NCI-H510A (cell line): ENCODE results near the gene NCAM1.

Experiments used
- DNase-seq: peaks from one replicate; lab custom pipeline; 2025; lab: John Stamatoyannopoulos, UW

The NCAM1 gene

DNA sequence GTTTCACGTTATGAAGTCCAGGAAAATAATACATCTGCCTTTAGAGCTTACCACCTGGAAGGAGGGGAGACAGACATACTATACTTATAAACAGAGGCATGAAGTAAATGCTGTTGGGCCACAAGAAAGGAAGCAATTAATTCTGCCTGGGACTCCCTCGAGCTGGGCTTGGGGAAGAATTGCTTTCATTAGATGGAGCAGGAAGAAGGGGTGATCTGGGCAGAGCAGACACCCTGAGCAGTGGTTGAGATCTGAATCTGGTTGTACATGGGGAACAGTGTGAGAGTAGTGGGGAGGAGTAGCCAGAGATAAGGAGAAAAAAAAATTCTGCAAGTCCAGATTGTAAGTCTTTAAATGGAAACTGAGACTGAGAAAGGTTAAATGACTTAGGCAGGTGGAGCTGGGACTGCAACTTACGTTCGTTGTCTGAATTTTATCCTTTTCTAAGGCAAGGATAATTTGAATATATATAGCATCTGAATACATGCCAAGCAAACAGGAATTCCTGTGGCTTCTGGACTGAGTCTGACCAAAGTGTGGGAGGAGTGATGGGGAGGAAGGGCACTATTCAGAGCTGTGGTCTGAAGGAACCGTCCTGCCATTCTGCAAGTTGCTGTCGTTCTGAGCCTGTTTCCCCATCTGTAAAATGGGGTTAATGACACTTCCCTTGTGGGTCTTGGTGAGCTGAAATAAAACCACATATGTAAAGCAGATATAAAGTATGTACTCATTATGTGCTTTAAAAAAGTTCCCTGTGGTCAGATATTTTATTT is 7.9 kb downstream of the NCAM1 start:
- no peak for DNase-seq

DNA sequence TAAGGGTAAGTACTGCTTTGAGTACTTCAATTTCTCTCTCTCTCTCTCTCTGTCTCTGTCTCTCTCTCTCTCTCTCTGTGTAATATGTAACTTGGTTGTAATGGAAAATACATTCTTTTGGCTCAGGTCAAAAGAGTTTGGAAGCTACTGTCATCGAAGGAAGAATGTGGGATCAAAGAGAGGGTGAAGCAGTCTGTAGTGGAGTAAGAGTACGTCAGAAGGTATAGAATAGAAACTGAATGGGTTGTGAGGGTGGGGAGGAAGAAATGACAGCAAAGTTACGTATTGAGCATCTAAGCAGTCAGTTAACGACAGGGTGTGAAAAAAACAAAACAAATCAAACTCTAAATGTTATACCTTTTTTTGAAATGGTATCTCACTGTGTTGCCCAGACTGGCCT is 10.0 kb downstream of the NCAM1 start:
- no peak for DNase-seq

DNA sequence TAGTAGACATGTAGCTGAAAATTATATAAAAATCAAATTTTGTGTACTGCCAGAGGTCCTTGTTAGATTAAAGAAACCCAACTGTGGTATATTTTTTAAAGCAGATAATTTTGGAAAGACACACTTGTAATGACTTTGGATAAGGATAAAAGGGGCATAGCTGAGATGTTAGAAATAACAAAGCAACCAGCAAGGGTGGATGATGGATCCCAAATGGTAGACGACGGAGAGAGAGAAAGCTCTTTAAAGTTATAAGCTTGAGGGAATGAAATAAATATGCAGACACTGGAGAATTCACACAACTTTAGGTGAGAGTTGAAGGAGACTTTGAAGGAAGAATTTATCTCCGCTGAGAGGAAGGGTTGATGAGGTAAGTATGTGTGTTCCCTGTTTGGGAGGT is 10.6 kb downstream of the NCAM1 start:
- no peak for DNase-seq

GRCh38 chr11:112972399-112973145 is 11.4 kb downstream of the NCAM1 start:
- DNase-seq = no peak

DNA sequence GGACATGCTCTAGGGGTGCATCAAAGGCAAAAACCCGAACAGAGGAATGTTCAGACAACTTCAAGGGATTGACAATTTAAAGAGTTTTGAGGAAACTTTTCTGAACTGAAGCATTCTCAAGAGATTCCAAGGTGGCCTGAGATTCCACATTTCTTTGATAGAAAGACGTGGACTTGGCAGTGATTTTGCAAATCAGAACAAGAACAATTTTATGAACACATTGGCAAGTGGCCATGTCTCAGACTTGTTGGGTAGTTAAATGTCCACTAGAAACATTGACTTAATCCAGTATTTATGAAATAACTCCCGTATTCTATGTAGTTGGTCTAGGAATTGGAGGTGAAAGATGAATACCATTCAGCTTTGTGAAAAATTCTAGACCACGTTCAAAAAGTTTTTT is 13.8 kb downstream of the NCAM1 start:
- DNase-seq = no peak

- no peak for DNase-seq
These were observed 14.3 kb downstream of the NCAM1 start for GRCh38 chr11:112975493-112975892.

DNA sequence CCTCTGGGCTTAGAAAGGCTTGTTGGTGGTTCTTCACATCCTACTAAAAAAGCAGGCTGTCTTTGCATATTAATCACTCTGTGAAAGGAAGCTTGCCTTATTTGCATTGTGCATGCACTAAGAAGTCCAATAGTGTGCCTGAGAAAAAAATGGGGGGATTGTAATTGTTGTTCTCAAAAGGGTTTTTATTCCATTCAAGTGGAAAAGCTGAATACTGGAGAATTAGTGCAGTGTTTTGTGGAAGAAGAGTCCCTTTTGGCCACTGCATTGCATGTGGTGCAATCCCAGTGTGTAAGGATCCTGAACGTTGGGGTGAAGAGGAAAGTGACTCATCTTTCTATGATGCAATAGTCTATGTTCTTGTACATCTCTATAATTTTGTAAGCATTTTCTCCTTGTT is 16.5 kb downstream of the NCAM1 start:
- no peak for DNase-seq

- DNase-seq = peak; percentile 41
These were observed 22.7 kb downstream of the NCAM1 start for GRCh38 chr11:112983887-112984286.

GRCh38 chr11:112989198-112989597 is 28.0 kb downstream of the NCAM1 start:
- no peak for DNase-seq

GRCh38 chr11:112993808-112994207 is 32.6 kb downstream of the NCAM1 start:
- no peak for DNase-seq

DNA sequence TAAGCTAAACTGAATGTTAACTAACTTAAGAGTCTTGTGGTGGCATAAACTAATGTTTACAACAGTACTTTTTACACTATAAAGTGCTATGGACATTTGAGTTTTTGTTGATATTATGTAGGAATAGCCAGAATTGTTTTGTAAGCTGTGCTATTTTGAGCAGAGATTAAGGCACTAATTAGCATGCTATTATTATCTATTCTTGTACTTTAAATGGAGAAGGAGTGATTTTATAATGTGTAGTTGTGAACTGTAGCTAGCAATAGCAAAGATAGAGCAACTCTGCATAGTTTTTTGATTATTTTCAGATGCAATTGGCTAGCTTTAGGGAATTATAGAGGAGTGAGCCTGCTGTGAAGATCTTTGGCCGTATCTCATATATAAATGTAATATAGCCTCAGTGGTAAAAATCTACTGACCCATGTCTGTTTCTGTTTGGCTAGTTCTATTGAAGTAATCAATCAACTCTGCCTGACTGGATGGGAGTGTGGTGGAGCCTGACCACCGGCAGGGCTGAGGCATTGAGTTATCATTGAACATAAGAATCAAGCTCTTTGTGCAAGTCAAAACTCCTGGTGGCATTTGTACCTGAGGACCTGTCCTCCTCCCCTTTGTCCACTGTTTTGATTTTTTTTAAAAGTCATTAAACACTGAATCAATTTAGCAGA is 34.3 kb downstream of the NCAM1 start:
- no peak for DNase-seq

DNA sequence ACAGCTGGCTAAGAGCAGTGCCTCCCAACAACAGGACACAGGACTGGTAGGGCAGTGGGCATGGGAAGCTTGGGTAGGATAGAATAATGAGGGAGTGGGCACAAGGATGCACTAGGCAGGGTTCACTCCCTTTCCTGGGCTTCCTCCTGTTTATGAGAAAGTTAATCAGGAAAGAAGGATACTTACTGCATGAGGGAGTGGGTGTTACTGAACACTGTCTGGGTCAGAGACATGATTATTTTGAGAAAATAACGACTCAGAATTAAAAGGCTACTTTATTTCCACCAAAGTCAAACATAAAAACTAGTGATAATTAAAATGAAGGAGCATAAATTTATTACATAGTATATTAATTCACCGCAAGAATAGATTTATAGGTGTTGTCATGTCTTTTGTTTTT is 35.8 kb downstream of the NCAM1 start:
- no peak for DNase-seq

GRCh38 chr11:112997857-112998466 is 36.7 kb downstream of the NCAM1 start:
- no peak for DNase-seq

GRCh38 chr11:112999520-112999919 is 38.3 kb downstream of the NCAM1 start:
- no peak for DNase-seq

GRCh38 chr11:113001709-113002108 is 40.5 kb downstream of the NCAM1 start:
- DNase-seq = no peak

- no peak for DNase-seq
These were observed 45.8 kb downstream of the NCAM1 start for GRCh38 chr11:113006896-113007445.

- peak; percentile 78 for DNase-seq
These were observed 53.3 kb downstream of the NCAM1 start for GRCh38 chr11:113014262-113015097.

DNA sequence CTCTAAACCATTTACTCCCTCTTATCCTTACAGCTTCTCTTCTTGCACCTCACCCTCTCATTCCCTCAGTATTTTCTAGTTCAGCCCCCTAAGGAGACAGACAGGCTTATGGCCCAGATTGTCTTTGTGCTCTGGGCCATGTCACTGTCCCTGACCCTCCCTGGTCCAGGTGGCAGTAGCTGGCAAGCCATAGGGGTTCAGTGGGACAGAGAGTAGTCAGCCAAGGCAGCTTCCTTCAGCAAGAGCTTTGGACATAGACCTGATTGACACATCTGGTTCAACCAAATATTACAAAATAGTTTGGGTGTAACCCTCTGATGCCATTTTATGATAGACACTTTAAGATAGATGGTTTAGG is 53.9 kb downstream of the NCAM1 start:
- no peak for DNase-seq

- DNase-seq = no peak
These were observed 55.7 kb downstream of the NCAM1 start for GRCh38 chr11:113016905-113017304.

GRCh38 chr11:113018913-113019312 is 57.7 kb downstream of the NCAM1 start:
- no peak for DNase-seq

- DNase-seq = no peak
These were observed 58.5 kb downstream of the NCAM1 start for GRCh38 chr11:113019711-113020110.
